ENCODE results near the gene MFAP4. TPM values are rescaled to one million over a fixed set of nuclear protein-coding genes. Genes with fewer than 3 reads are reported as not detected.
A peak's percentile ranks its signal among the peaks of the same experiment; 100 is the strongest.

MFAP4 gene
- total RNA-seq, 1 experiment from 2014 or later: not detected

- no peaks in the 10 kb centered on the region for H3K4me1 ChIP-seq (ENCODE audit: insufficient read depth, low read length)
- H4K20me1 ChIP-seq (ENCODE audit: low read length): no peaks in the 10 kb centered on the region
- TF ChIP-seq EZH2phosphoT487 (IDR thresholded peaks at IDR 0.05; ENCODE audit: borderline replicate concordance, low read length): no peak
- TF ChIP-seq, protein P1, sequence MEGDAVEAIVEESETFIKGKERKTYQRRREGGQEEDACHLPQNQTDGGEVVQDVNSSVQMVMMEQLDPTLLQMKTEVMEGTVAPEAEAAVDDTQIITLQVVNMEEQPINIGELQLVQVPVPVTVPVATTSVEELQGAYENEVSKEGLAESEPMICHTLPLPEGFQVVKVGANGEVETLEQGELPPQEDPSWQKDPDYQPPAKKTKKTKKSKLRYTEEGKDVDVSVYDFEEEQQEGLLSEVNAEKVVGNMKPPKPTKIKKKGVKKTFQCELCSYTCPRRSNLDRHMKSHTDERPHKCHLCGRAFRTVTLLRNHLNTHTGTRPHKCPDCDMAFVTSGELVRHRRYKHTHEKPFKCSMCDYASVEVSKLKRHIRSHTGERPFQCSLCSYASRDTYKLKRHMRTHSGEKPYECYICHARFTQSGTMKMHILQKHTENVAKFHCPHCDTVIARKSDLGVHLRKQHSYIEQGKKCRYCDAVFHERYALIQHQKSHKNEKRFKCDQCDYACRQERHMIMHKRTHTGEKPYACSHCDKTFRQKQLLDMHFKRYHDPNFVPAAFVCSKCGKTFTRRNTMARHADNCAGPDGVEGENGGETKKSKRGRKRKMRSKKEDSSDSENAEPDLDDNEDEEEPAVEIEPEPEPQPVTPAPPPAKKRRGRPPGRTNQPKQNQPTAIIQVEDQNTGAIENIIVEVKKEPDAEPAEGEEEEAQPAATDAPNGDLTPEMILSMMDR (conservative IDR thresholded peaks at IDR 0.05; ENCODE audit: low read depth, low read length): no peak
- no peak for TF ChIP-seq EZH2 (IDR thresholded peaks at IDR 0.05; ENCODE audit: low read length, unreplicated experiment)
- H3K36me3 ChIP-seq (ENCODE audit: low read depth, low read length): no peaks in the 10 kb centered on the region
- ChIA-PET CTCF (no interaction called here), POLR2A (ENCODE audit: unreplicated experiment) (no interaction called here)
- no peak overlapping the region for H3K4me3 ChIP-seq (ENCODE audit: low read length)
- BruUV-seq (replicated peaks): no TSS peak
- intact Hi-C loops (cut with micrococcal nuclease): no loop called here
- H3K9ac ChIP-seq (ENCODE audit: low read length): no peak overlapping the region
- no peaks in the 10 kb centered on the region for H3K79me2 ChIP-seq (ENCODE audit: low read length)
- no peak overlapping the region for H3K27ac ChIP-seq (ENCODE audit: low read length)
- ATAC-seq (no peak), DNase-seq (no peak)
- H3K4me2 ChIP-seq (ENCODE audit: low read length): no peak overlapping the region
- no peaks in the 10 kb centered on the region for H3K9me2 ChIP-seq (replicated peaks; ENCODE audit: low read length)
- H3K27me3 ChIP-seq (ENCODE audit: low read length): no peaks in the 10 kb centered on the region
- no peaks in the 10 kb centered on the region for H3F3A ChIP-seq (ENCODE audit: low read length, unreplicated experiment)
- H3K9me3 ChIP-seq (ENCODE audit: low read length): no peaks in the 10 kb centered on the region
- no peak overlapping the region for H2AFZ ChIP-seq (ENCODE audit: low read length)
Observed at GRCh38 chr17:19410091-19410490, 23.1 kb upstream of the MFAP4 start.

GRCh38 chr17:19409509-19409908, 22.5 kb upstream of the MFAP4 start:
- H3K4me3 ChIP-seq (ENCODE audit: low read length): no peak overlapping the region
- no peak overlapping the region for H3K27ac ChIP-seq (ENCODE audit: low read length)
- CTCF ChIA-PET: no interaction called here
- H3K9ac ChIP-seq (ENCODE audit: low read length): no peak overlapping the region
- no peaks in the 10 kb centered on the region for H3F3A ChIP-seq (ENCODE audit: low read length, unreplicated experiment)
- TF ChIP-seq EZH2 (IDR thresholded peaks at IDR 0.05; ENCODE audit: low read length, unreplicated experiment): no peak
- no peak for TF ChIP-seq EZH2phosphoT487 (IDR thresholded peaks at IDR 0.05; ENCODE audit: borderline replicate concordance, low read length)
- TF ChIP-seq, protein P1 (conservative IDR thresholded peaks at IDR 0.05; ENCODE audit: low read depth, low read length): no peak
- ATAC-seq (no peak), DNase-seq (peak; percentile 43)
- no peaks in the 10 kb centered on the region for H3K36me3 ChIP-seq (ENCODE audit: low read depth, low read length)
- H3K9me2 ChIP-seq (replicated peaks; ENCODE audit: low read length): no peaks in the 10 kb centered on the region
- no peaks in the 10 kb centered on the region for H3K79me2 ChIP-seq (ENCODE audit: low read length)
- H2AFZ ChIP-seq (ENCODE audit: low read length): no peak overlapping the region
- no peaks in the 10 kb centered on the region for H3K9me3 ChIP-seq (ENCODE audit: low read length)
- BruUV-seq (replicated peaks): no TSS peak
- intact Hi-C loops (cut with micrococcal nuclease): no loop called here
- H3K4me2 ChIP-seq (ENCODE audit: low read length): no peak overlapping the region
- H3K4me1 ChIP-seq (ENCODE audit: insufficient read depth, low read length): no peaks in the 10 kb centered on the region
- POLR2A ChIA-PET (ENCODE audit: unreplicated experiment): no interaction called here
- no peaks in the 10 kb centered on the region for H3K27me3 ChIP-seq (ENCODE audit: low read length)
- H4K20me1 ChIP-seq (ENCODE audit: low read length): no peaks in the 10 kb centered on the region

GRCh38 chr17:19409066-19409465, 22.1 kb upstream of the MFAP4 start:
- no peak for ATAC-seq
- Histone ChIP-seq H3K9me3 (ENCODE audit: low read length) (no peaks in the 10 kb centered on the region), H2AFZ (ENCODE audit: low read length) (no peak overlapping the region), H3K36me3 (ENCODE audit: low read depth, low read length) (no peaks in the 10 kb centered on the region), H3F3A (ENCODE audit: low read length, unreplicated experiment) (no peaks in the 10 kb centered on the region), H3K79me2 (ENCODE audit: low read length) (no peaks in the 10 kb centered on the region), H3K27me3 (ENCODE audit: low read length) (no peaks in the 10 kb centered on the region), H4K20me1 (ENCODE audit: low read length) (no peaks in the 10 kb centered on the region), H3K27ac (ENCODE audit: low read length) (no peak overlapping the region), H3K9me2 (replicated peaks; ENCODE audit: low read length) (no peaks in the 10 kb centered on the region), H3K4me3 (ENCODE audit: low read length) (no peak overlapping the region), H3K4me1 (ENCODE audit: insufficient read depth, low read length) (no peaks in the 10 kb centered on the region), H3K9ac (ENCODE audit: low read length) (no peak overlapping the region), H3K4me2 (ENCODE audit: low read length) (no peak overlapping the region)
- TF ChIP-seq, protein P1 (conservative IDR thresholded peaks at IDR 0.05; ENCODE audit: low read depth, low read length): no peak
- TF ChIP-seq EZH2phosphoT487 (IDR thresholded peaks at IDR 0.05; ENCODE audit: borderline replicate concordance, low read length) (no peak), EZH2 (IDR thresholded peaks at IDR 0.05; ENCODE audit: low read length, unreplicated experiment) (no peak)
- intact Hi-C loops (cut with micrococcal nuclease): no loop called here
- DNase-seq: no peak
- ChIA-PET CTCF (no interaction called here), POLR2A (ENCODE audit: unreplicated experiment) (no interaction called here)
- no TSS peak for BruUV-seq (replicated peaks)
